Upper lobe of left lung (tissue), 4 donors: ENCODE data around the gene HIPK1.

ENCODE experiments used
- EP300 ChIP-seq, 4 donors: sonication (generic); formaldehyde crosslinking; IDR thresholded peaks; one replicate each; pipeline ENCODE4 v1.5.1; 2017; ENCODE audit warnings: antibody characterized with exemption in 4 of 4, control low read depth in 2 of 4
- POLR2A ChIP-seq, 4 donors: fragments of 450-650 bp; IDR thresholded peaks; one replicate each; pipeline ENCODE4 v1.5.1; 2016 to 2017; ENCODE audit warnings: antibody characterized with exemption in 4 of 4, mild to moderate bottlenecking in 2 of 4
- POLR2AphosphoS5 ChIP-seq, 2 donors: sonication (generic); formaldehyde crosslinking; IDR thresholded peaks; one replicate each; pipeline ENCODE4 v1.5.1; 2017; ENCODE audit warnings: antibody characterized with exemption in 2 of 2

- TF ChIP-seq POLR2A (IDR thresholded peaks at IDR 0.05) (peak; percentile 48 to 83 (median 77)), POLR2AphosphoS5 (IDR thresholded peaks at IDR 0.05) (peak; percentile 75 to 77), EP300 (IDR thresholded peaks at IDR 0.05) (peak in 2 of 4 donors; percentile 26 to 72)
Measured at GRCh38 chr1:113904674-113905434, 24.3 kb upstream of the HIPK1 start, which contains the start of the genes AP4B1 and DCLRE1B.
